Adrenal gland (tissue), 12 donors: ENCODE data around the gene GMDS. TPM values are rescaled to one million over a fixed set of nuclear protein-coding genes. Genes with fewer than 3 reads are reported as not detected.

Experiments used
- DNase-seq, 7 donors: peaks; one replicate each; pipeline ENCODE4 v3.0.0-alpha.2; 2019 to 2020
- H3K27ac ChIP-seq, 5 donors: fragments of 200-600 bp; sonication (generic) in 4 of 5; 1 replicate in 3 of 5; 2 replicates in 2 of 5; pipeline versions ENCODE4 v1.5.1 to v1.8.0; 2016 to 2020; ENCODE audit warnings: mild to moderate bottlenecking in 1 of 5
- H3K27me3 ChIP-seq: fragments of 200-600 bp; 2 replicates; pipeline ENCODE4 v1.8.0; 2021
- H3K36me3 ChIP-seq, 2 donors: fragments of 200-600 bp; replicated peaks in 1 of 2; 1 replicate in 1 of 2; 2 replicates in 1 of 2; pipeline versions ENCODE4 v1.5.1 to v1.8.0; 2018 to 2022
- H3K4me1 ChIP-seq, 2 donors: fragments of 200-600 bp; replicated peaks in 1 of 2; 1 replicate in 1 of 2; 2 replicates in 1 of 2; pipeline versions ENCODE4 v1.5.1 to v1.8.0; 2018 to 2021
- H3K4me3 ChIP-seq, 4 donors: fragments of 200-600 bp; sonication (generic) in 3 of 4; one replicate each; pipeline ENCODE4 v1.5.1; 2016 to 2018
- H3K9me3 ChIP-seq, 3 donors: fragments of 200-600 bp; sonication (generic) in 1 of 3; replicated peaks in 1 of 3; 1 replicate in 2 of 3; 2 replicates in 1 of 3; pipeline versions ENCODE4 v1.5.1 to v1.8.0; 2016 to 2021
- CTCF ChIP-seq, 6 experiments: fragments of 450-650 bp in 4 of 6; fragments of 200-600 bp in 2 of 6; sonication (generic) in 1 of 6; IDR thresholded peaks; 1 replicate in 5 of 6; 2 replicates in 1 of 6; pipeline versions ENCODE4 v1.5.1 to v1.8.0; 2016 to 2021; ENCODE audit warnings: antibody characterized with exemption in 6 of 6, mild to moderate bottlenecking in 2 of 6, moderate library complexity in 1 of 6
- POLR2A ChIP-seq, 2 donors: fragments of 450-650 bp; IDR thresholded peaks; one replicate each; pipeline ENCODE4 v1.6.1; 2017; ENCODE audit warnings: antibody characterized with exemption in 2 of 2, mild to moderate bottlenecking in 2 of 2, moderate library complexity in 1 of 2
- WGBS, 4 donors: extraction: QIAGEN DNeasy Blood & Tissue Kit in 2 of 4; methylation state at CpG; one replicate each; pipeline versions ENCODE4 v1.1.5 to v1.1.7; 2013 to 2017; 5-methylcytosine and 5-hydroxymethylcytosine counted together
- intact Hi-C, 2 donors: fragments of 100-400 bp; cut with DNase I; formaldehyde crosslinking; loops; one replicate each; pipeline versions ENCODE4 v1.14.1 to v1.15.0; 2022 to 2023
- polyA plus RNA-seq, 3 donors: library from polyadenylated mRNA; stranded (reverse); fragments of 200-250 nt in 2 of 3; fragments of 350-450 nt in 1 of 3; fragmentation: Illumina TruSeq in 1 of 3; extraction: RNeasy Lipid Tissue Mini Kit (QIAGEN cat#74804) in 1 of 3; gene quantifications; one replicate each; pipeline ENCODE4 v1.2.3, GENCODE V29; 2013 to 2014
- total RNA-seq, 9 donors: library from RNA; depleted of rRNA in 4 of 9; stranded (reverse); fragments of >200 nt in 4 of 9; fragments of 120-200 nt in 1 of 9; fragmentation: NEBNext Ultra II Directional in 1 of 9; extraction: Animal tissue kit (Norgen Biotek cat#: 25700) in 1 of 9; gene quantifications; one replicate each; pipeline versions ENCODE4 v1.1.0 to v1.2.4, GENCODE V29; 2013 to 2023
- donor health status: healthy with polysubstance abuse.
- donor health status: Bipolar disorder and iron deficiency.
- donor health status: DM: yes; HTN: yes; CAD: no.
- donor health status: DM: no; HTN: no; CAD: no.
- donor health status: DM: no; HTN: no; CAD: no.
- donor health status: DM: yes; HTN: yes; CAD: no.

GMDS gene
- total and polyA plus RNA-seq, 12 donors = 8.5 to 39.2 (median 15.2) TPM

- intact Hi-C loops = no loop called here
Observed at GRCh38 chr6:1972962-1973361, 272.4 kb downstream of the GMDS start.

GRCh38 chr6:1971612-1972011 is 273.8 kb downstream of the GMDS start:
- Histone ChIP-seq H3K4me3 (no peak overlapping the region), H3K27me3 (no peaks in the 10 kb centered on the region), H3K27ac (no peak overlapping the region), H3K4me1 (no peaks in the 10 kb centered on the region), H3K9me3 (no peaks in the 10 kb centered on the region), H3K36me3 (no peaks in the 10 kb centered on the region)
- no peak for DNase-seq
- 82 to 89% (median 87%) methylated on average over 5 of the region's 5 CpGs for WGBS, 4 donors
- no peak for TF ChIP-seq CTCF (IDR thresholded peaks at IDR 0.05)
- no peak for TF ChIP-seq POLR2A (IDR thresholded peaks at IDR 0.05)
- intact Hi-C loops = no loop called here

More at GRCh38 chr6:1972962-1973361, 272.4 kb downstream of the GMDS start:
- H3K27me3 ChIP-seq = no peaks in the 10 kb centered on the region
- 86 to 92% (median 89%) methylated on average over 3 of the region's 3 CpGs for WGBS, 4 donors
- no peaks in the 10 kb centered on the region for H3K9me3 ChIP-seq
- H3K27ac ChIP-seq = no peak overlapping the region
- H3K36me3 ChIP-seq = no peaks in the 10 kb centered on the region
- TF ChIP-seq POLR2A (IDR thresholded peaks at IDR 0.05) (no peak), CTCF (IDR thresholded peaks at IDR 0.05) (no peak)
- DNase-seq = no peak
- no peak overlapping the region for H3K4me3 ChIP-seq
- no peaks in the 10 kb centered on the region for H3K4me1 ChIP-seq

GRCh38 chr6:1970151-1970561 is 275.2 kb downstream of the GMDS start:
- TF ChIP-seq CTCF (IDR thresholded peaks at IDR 0.05) (no peak), POLR2A (IDR thresholded peaks at IDR 0.05) (no peak)
- Histone ChIP-seq H3K4me1 (no peaks in the 10 kb centered on the region), H3K36me3 (no peaks in the 10 kb centered on the region), H3K9me3 (no peaks in the 10 kb centered on the region), H3K27me3 (no peaks in the 10 kb centered on the region), H3K27ac (no peak overlapping the region), H3K4me3 (no peak overlapping the region)
- 59 to 86% (median 70%) methylated on average over 8 of the region's 8 CpGs for WGBS, 4 donors
- intact Hi-C loops = no loop called here
- DNase-seq = no peak

- DNase-seq = no peak
- H3K36me3 ChIP-seq = no peaks in the 10 kb centered on the region
- H3K27me3 ChIP-seq = no peaks in the 10 kb centered on the region
- no peaks in the 10 kb centered on the region for H3K9me3 ChIP-seq
- TF ChIP-seq POLR2A (IDR thresholded peaks at IDR 0.05) = no peak
- no peak for TF ChIP-seq CTCF (IDR thresholded peaks at IDR 0.05)
- WGBS, 4 donors = 89 to 96% (median 90%) methylated on average over 5 of the region's 5 CpGs
- no peak overlapping the region for H3K27ac ChIP-seq
- no peak overlapping the region for H3K4me3 ChIP-seq
- intact Hi-C loops = no loop called here
- no peaks in the 10 kb centered on the region for H3K4me1 ChIP-seq
Observed at GRCh38 chr6:1966713-1967112, 278.7 kb downstream of the GMDS start.
